Esophagus squamous epithelium (tissue), 4 donors: ENCODE data around the gene BIN1.

Source experiments
- CTCF ChIP-seq, 6 experiments: fragments of 450-650 bp in 4 of 6; fragments of 200-600 bp in 2 of 6; sonication (generic) in 2 of 6; IDR thresholded peaks; one replicate each; pipeline ENCODE4 v1.5.1; 2016 to 2019; ENCODE audit warnings: antibody characterized with exemption in 6 of 6, mild to moderate bottlenecking in 4 of 6, moderate library complexity in 4 of 6
- POLR2A ChIP-seq, 4 donors: fragments of 450-650 bp; IDR thresholded peaks; one replicate each; pipeline ENCODE4 v1.6.1; 2017; ENCODE audit warnings: antibody characterized with exemption in 4 of 4, mild to moderate bottlenecking in 4 of 4, moderate library complexity in 3 of 4

GRCh38 chr2:127067620-127068350, 39.2 kb downstream of the BIN1 start:
- TF ChIP-seq CTCF (IDR thresholded peaks at IDR 0.05) (peak; percentile 68 to 78 (median 72)), POLR2A (IDR thresholded peaks at IDR 0.05) (no peak)
